GM19467 (cell line): Measurements from ENCODE around the gene ITGAE.
"Not testable (repeated sequence)": the region's sequence is repeated elsewhere in the genome, so short reads cannot be mapped to it uniquely, and the experiment has no call there.

Source experiments
- ATAC-seq: cut with Tn5 transposase; IDR thresholded peaks from one replicate; pipeline ENCODE4 v1.9.1; 2021; ENCODE audit warnings: mild to moderate bottlenecking, moderate library complexity; ENCODE audit not compliant: unreplicated experiment

The ITGAE gene

GRCh38 chr17:3735515-3735914, 65.5 kb downstream of the ITGAE start:
- no peak for ATAC-seq

- not testable (repeated sequence) for ATAC-seq
Measured at GRCh38 chr17:3734911-3735276, 66.1 kb downstream of the ITGAE start.

- peak; percentile 82 for ATAC-seq
Measured at GRCh38 chr17:3732210-3732621, 68.8 kb downstream of the ITGAE start.

- no peak for ATAC-seq
Measured at GRCh38 chr17:3730881-3731429, 70.0 kb downstream of the ITGAE start.

GRCh38 chr17:3729881-3730280, 71.1 kb downstream of the ITGAE start:
- ATAC-seq, result no peak

- ATAC-seq, result not testable (repeated sequence)
Measured at GRCh38 chr17:3728099-3728498, 72.9 kb downstream of the ITGAE start.

GRCh38 chr17:3727041-3727440, 73.9 kb downstream of the ITGAE start:
- ATAC-seq, result no peak

GRCh38 chr17:3724378-3725077, 76.5 kb downstream of the ITGAE start:
- ATAC-seq, result no peak

- ATAC-seq, result peak; percentile 76
Measured at GRCh38 chr17:3723556-3724377, 77.2 kb downstream of the ITGAE start, which contains the start of gene HASPIN. Gene HASPIN (plus strand): TSS chr17:3723903. CDS start chr17:3723936, 33 bp downstream.

- peak; percentile 8 for ATAC-seq
Measured at GRCh38 chr17:3723188-3723555, 77.8 kb downstream of the ITGAE start.

GRCh38 chr17:3722716-3723115, 78.3 kb downstream of the ITGAE start:
- ATAC-seq, result no peak

- no peak for ATAC-seq
Measured at GRCh38 chr17:3719265-3719664, 81.7 kb downstream of the ITGAE start.

- no peak for ATAC-seq
Measured at GRCh38 chr17:3718201-3718600, 82.8 kb downstream of the ITGAE start.

- no peak for ATAC-seq
Measured at GRCh38 chr17:3715296-3715695, 85.7 kb downstream of the ITGAE start.

GRCh38 chr17:3712811-3713463, 88.1 kb downstream of the ITGAE start:
- no peak for ATAC-seq

- peak; percentile 87 for ATAC-seq
Measured at GRCh38 chr17:3710951-3711383, 90.0 kb downstream of the ITGAE start.

GRCh38 chr17:3708366-3708765, 92.6 kb downstream of the ITGAE start:
- ATAC-seq, result no peak

- ATAC-seq, result not testable (repeated sequence)
Measured at GRCh38 chr17:3705718-3705984, 95.3 kb downstream of the ITGAE start.

GRCh38 chr17:3704931-3705717, 95.9 kb downstream of the ITGAE start:
- no peak for ATAC-seq

- ATAC-seq, result not testable (repeated sequence)
Measured at GRCh38 chr17:3702041-3702539, 98.9 kb downstream of the ITGAE start.

- no peak for ATAC-seq
Measured at GRCh38 chr17:3699951-3700350, 101.0 kb downstream of the ITGAE start.
